HG02798 (cell line): ENCODE measurements around the gene STX12.
"Not testable (repeated sequence)": the region's sequence is repeated elsewhere in the genome, so short reads cannot be mapped to it uniquely, and the experiment has no call there.

Experiments used
- ATAC-seq: cut with Tn5 transposase; IDR thresholded peaks from one replicate; pipeline ENCODE4 v1.9.1; 2021; ENCODE audit warnings: mild to moderate bottlenecking; ENCODE audit not compliant: unreplicated experiment, poor library complexity

STX12 gene

DNA sequence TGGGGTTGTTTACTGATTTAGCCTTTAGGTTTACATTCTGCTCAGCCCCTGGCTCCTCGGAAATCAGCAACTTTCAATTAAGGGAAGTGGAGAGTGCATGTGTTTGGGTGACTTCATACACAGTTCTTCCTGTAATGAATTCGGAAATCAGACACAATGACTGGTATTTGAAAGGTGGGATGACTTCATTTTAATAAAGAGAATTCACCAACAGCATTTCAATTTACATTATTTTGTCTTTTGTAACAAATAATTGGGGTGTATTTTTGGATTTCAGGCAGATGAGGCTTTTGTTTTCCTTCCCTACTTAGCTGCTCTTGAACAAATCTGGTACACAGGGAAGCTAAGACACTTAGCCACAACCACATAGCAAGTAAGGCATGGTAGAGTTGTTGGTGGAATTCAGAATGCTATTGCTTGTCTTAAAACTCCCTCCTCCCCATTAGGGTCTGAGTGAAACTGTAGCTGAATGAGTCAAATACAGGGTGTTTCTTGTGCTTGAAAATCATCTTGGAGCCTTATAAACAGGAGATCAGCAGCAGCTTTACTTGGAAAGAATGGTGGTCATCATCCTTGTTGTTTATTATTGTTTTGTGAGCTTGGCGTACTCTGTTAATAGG, 917 bp downstream of the STX12 start:
- no peak for ATAC-seq

DNA sequence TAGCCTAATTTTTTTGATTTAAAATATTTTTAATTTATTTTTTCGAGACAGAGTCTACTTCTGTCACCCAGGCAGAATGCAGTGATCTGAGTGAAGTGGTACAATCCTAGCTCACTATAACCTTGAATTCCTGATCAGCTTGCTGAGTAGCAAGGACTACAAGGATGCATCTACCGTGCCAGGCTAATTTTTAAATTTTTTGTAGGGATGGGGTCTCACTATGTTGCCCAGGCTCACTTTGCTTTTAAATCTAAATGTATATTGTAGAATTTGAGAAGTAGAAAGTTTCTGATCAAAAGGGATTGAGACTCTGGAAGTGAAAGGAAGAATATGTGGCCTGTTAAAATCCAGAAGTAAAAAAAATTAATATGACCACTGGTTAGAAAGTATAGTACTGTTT, 1.6 kb downstream of the STX12 start:
- no peak for ATAC-seq

DNA sequence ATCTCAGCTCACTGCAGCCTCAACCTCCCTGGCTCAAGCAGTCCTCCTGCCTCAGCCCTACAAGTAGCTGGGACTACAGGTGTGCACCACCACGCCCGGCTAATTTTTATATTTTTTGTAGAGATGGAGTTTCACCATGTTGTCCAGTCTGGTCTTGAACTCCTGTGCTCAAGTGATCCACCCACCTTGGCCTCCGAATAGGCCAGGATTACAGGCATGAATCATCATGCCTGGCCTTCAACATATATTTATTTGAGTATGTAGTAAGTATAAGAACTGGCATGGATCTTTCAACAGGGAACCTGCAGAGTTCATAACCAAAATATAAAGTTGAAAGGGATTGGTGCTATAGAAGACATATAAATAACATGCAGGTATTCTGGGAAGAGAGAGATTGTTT, 2.3 kb downstream of the STX12 start:
- not testable (repeated sequence) for ATAC-seq

DNA sequence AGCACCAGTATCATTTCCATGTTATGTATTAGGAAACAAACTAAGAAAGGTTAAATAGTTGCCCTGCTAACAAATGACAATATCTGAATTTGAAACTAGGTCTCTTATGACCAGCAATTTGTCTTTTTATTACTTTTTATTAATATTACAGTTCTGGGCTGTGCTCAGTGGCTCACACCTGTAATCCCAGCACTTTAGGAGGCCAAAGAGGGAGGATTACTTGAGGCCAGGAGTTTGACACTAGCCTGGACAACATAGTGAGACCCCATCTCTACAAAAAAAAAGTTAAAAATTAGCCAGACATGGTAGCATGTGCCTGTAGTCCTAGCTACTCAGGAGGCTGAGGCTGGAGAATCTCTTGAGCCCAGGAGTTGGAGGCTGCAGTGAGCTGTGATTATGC, 3.3 kb downstream of the STX12 start:
- ATAC-seq: not testable (repeated sequence)

DNA sequence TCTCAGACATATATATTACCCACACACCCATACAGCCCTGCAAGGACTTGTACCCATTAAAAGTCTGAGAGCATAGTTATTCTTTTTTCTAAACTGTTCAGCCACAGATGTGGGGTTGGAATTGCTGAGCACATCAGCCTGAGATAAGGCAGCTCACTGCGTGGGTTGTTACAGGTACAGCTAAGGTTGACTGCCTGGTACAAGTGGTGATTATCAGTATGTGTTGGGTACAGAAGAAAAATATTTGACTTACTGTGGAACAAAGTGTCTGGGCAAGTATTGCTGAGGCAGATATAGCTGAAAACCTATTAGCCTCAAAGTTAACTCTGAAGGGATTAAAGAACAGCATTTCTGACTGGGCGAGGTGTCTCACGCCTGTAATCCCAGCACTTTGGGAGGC, 5.0 kb downstream of the STX12 start:
- no peak for ATAC-seq

DNA sequence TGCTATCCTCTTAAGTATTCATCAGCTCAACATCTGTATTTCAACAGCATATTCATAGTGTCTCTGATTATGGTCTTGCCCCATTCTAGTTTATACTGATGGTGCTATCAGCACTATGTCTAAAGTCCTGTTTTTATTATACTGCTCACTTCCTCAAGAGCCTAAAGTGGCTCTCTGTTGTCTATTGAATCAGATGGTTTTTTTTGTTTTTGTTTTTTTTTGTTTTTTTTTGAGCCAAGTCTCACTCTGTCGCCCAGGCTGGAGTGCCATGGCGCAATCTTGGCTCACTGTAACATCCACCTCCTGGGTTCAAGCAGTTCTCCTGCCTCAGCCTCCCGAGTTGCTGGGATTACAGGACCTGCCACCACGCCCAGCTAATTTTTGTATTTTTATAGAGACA, 6.1 kb downstream of the STX12 start:
- ATAC-seq: no peak

DNA sequence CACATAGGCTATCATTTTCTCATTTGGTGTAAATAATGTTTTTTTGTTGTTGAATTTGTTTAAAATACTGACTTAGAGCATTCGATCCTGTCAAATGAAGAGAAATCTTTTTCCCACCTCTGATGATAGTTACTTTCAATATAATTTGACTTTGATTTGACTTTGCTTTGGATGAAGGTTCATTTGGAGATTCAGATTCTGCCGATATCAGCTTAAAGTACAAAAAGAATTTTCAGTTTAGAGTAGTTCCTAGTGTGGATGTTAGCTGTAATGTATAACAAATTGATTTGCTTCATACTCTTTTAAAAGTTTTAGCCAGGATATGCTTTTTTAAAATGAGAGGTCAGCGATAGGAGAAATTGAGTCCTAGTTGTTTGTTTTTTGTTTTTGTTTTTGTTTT, 9.9 kb downstream of the STX12 start:
- no peak for ATAC-seq

DNA sequence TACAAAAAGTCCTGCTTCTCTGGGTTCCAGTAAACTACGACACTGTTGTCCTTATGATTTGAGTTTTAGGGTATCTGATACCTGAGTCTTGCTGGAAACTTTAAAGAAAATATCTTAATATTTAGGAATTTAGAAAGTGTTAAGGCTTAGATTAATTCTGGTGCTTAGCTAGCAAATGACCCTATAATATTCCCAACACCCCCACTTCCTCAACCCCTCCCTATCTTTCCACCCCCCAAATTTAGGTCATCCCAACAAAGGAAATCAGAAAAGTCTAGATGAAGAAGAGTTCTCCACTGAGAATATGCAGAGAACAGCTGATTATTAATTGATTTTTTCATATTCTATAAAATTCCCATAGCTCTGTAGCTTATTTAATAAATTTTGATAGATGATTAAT, 11.7 kb downstream of the STX12 start:
- ATAC-seq: no peak

DNA sequence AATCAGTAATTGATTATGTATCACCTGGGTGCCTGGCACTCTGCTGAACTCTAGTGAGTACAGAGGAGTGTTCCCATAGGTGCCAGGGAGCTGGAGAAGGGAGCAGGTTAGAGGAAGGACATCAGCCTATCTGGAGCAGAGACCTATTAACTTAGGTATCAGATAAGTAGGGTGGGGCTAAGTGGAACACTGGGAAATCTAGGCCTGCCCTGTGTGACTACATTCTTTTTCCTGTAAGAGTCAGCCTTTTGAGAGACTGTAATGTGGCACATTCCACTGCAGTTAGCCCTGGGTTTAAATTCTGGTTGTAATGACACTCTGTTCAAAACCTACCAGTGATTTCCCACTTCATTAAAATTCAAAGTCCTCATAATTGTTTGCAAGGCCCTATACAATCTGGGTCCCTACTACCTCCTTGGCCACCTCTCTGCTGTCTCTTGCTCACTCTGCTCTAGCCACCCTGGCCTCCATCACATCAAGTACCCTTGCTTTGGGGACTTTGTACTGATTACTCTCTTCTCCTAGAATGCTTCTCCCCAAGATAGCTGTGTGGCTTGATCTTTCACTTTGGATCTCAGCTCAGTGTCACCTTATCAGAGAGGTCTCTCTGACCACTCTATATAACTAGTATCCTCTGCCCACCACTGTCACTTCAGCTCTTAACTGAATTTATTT, 12.9 kb downstream of the STX12 start:
- no peak for ATAC-seq

DNA sequence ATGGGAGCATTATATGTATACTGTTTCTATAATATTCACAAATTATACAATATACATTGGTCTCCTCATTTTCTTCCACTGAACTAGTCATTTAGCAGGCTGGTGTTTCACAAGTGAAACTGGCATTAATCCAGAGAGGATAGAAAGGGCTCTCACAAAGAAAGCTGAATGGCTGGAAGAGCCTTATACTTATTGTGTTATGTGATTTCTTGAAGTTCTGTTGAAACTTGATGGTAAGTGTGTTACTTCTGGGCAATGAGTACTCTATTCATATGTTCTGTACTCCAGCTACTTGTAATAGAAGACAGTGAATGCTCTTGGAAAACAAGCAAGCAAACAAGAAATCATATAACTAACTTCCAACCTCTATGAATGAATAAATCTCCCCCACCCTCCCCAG, 14.9 kb downstream of the STX12 start:
- ATAC-seq: no peak

DNA sequence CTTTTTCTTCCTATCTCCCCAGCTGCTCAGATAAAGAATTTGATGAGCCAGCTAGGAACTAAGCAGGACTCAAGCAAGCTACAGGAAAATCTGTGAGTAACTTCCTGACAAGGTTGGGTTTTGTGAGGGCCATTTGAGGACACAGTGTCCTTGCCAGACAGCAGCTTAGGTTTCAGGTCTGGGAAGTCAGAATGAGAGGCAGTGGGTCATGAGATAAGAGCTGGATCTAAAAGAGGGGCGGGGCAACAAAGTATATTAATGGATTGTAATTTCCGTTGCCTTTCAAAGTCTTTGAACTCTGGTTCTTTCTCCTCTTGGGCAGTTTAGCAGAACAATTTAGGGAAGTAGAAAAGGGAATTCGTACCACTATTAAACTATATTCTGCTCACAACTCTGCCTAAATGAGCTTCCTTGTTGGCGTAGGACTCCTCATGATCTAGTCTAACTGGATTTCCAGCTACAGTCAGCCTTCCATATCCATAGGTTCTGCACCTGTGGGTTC, 16.6 kb downstream of the STX12 start:
- ATAC-seq: no peak

DNA sequence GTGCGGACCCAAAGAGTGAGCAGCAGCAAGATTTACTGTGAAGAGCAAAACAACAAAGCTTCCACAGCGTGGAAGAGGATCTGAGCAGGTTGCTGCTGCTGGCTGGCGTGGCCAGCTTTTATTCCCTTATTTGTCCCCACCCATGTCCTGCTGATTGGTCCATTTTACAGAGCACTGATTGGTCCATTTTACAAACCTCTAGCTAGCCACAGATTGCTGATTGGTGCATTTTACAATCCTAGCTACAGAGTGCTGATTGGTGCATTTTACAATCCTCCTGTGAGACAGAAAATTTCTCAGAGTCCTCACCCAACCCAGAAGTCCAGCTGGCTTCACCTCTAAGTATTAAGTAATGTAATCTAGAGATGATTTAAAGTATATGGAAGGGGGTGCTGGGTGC, 17.3 kb downstream of the STX12 start:
- not testable (repeated sequence) for ATAC-seq

DNA sequence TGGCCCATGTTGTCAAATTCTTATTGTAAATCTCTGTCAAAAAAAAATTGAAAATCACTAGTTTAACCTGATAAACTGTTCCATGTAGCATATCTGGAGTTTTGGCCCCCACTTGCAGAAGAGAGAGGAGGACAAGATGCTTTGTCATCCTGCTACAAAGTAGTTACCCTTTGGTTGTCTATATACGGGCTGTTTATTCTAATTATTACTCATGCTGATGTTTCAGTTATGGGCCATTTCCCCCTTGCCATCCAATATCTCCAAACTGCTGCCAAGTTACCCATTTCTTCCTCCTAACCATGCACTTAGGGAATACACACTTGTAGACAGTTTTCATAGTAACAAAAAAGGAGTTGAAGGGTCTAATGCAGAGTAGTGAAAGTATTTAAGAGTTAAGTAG, 22.6 kb downstream of the STX12 start:
- no peak for ATAC-seq

DNA sequence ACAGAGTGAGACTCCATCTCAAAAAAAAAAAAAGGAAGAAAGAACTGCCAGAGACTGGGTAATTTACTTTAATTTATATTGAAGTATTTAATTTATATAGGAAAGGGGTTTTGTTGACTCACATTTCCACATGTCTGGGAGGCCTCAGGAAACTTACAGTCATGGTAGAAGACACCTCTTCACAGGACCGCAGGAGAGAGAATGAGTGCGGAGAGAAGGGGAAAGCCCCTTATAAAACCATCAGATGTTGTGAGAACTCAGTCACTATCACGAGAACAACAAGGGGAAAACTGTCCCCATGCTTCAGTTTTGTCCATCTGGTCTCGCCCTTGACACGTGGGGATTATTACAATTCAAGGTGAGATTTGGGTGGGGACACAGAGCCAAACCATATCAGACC, 31.8 kb downstream of the STX12 start:
- no peak for ATAC-seq

DNA sequence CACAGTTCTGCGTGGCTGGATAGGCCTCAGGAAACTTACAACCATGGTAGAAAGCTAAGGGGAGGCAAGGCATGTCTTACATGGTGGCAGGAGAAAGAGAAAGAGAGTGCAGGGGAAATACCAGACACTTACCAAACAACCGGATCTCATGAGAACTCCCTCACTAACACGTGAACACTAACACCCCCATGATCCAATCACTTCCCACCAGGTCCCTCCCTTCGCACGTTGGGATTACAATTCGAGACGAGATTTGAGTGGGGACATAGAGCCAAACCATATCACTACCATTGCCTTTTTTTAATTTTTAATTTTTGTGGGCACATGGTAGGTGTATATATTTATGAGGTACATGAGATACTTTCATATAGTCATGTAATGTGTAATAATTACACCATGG, 33.7 kb downstream of the STX12 start:
- no peak for ATAC-seq

DNA sequence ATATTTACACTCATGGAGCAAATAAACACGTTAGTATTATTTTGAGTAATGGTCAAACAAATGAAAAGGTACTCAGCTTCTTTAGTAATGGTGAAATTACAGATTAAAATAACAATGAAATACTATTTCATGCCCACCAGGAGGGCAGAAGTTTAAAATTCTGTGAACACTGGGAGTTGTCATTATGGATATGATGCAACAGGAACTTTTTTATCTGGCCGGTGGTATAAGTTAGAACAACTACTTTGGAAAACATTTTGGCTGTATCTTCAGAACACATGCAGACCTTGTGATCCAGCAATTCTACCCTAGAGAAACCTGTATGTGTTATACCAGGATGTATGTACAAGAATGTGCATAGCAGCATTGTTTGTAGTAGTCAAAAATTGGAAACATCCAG, 34.4 kb downstream of the STX12 start:
- no peak for ATAC-seq

DNA sequence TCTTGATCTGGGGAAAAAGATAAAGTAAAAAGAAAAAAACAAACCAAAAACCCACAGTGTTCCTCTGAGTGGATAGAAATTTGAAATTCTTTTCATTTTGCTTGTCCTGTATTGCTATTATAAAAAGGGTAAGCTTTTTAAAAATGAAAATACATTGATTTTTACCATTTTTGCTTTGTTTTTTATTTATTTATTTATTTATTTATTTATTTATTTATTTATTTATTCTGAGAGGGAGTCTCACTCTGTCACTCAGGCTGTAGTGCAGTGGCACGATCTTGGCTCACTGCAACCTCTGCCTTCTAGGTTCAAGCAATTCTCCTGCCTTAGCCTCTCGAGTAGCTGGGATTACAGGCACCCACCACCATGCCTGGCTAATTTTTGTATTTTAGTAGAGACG, 35.1 kb downstream of the STX12 start:
- ATAC-seq: not testable (repeated sequence)

DNA sequence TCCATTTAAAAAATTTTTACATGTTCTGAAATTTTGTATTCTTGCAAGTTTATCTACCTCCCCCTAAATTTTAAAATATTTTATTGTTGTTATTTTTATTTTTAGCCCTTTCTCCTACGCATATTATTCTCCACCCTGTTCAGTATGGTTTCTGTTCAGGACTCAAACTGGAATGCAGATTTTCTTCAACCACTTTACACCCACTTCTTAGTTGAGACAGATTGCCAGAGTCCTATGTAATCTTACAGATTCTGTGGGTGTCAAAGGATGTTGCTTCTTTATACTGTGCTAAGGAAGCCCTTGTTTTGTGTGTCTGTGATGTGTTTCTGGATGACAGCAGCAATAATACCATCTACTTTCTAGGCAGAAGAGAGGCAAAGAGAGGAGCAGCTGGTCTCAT, 36.9 kb downstream of the STX12 start:
- ATAC-seq: no peak

DNA sequence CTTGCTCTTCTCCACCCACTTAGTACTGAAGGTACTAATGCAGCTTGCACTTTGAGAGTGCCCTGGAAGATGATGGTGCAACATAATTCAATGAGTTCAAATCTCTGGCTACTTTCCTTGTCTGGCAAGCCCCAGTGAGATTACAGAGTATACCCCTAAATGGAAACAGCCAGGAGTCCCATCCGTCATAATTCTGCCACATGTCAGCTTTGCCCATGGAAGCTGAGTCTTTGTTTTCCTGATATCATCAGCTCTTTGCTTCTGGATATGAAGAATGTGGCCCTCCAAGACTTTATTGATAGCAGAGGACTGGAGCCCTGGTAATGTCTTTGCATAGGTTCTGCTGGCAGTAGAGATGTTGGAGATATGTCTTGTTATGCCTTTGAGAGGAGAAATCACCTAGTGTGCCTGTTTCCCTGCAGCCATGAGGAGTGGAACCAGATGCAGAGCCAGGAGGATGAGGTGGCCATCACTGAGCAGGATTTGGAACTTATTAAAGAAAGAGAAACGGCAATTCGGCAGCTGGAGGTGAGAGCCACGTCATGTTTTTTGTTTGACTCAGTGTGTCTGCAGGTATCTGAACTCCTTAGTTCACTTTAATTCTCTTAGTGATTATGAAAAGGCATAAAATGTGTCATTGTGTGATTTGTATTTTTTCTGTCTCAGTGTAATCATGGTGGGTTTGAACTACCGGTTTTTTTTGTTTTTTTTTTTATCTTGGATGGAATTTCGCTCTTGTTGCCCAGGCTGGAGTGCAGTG, 38.9 kb downstream of the STX12 start:
- ATAC-seq: no peak

DNA sequence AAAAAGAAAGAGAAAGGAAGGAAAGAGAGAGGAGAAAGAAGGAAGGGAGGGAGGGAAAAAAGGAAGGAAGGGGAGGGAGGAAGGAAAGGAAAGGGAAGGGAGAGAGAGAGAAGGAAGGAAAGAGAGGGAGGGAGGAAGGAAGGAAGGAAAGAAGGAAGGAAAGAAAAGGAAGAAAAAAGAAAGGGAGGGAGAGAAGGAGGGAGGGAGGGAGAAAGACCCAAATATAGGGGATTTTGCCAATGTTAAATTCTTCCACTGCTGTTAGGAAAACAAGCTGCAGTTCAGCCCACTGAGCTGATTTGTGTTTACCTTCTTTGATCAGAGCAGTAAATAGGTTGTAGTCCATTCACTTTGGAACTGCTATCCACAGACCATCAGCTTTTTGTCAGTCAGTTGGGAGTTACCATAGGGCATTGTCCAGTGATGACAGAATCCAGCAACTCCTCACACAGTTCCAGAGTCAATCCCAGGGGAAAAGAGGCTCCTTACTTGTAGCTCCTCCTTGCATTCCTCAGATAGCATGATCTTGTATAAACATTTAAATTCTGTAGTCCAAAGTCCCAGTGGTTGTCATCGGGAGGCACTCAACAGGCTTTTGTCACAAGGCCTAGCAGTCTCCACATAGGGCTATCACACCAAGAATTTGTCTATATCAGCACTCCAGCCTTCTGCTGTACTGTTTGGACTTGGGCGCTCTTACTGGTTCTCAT, 44.1 kb downstream of the STX12 start:
- ATAC-seq: no peak

DNA sequence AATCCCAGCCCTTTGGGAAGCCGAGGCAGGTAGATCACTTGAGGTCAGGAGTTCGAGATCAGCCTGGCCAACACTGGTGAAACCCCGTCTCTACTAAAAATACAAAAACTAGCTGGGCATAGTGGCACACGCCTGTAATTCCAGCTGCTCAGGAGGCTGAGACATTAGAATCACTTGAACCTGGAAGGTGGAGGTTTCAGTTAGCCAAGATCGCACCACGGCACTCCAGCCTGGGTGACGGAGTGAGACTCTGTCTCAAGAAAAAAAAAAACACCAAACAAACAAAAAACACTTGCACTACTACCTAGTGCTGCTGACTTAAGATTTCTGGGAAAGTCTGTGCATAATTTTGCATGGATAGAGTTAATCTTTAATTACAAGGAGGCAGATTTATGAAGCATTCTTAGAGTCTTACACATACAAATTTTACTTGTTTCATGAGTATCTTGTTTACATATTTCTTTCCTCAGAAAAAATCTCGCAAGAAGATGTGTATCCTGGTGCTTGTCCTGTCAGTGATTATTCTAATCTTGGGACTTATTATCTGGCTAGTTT, 48.8 kb downstream of the STX12 start:
- ATAC-seq: no peak
